GM23338 (cell line): Measurements from ENCODE around the gene LRMDA.

Source experiments
- CREB1 ChIP-seq: fragments of 250-450 bp; sonication (Bioruptor Pico); IDR thresholded peaks from 2 replicates; pipeline ENCODE4 v1.5.0; 2020; ENCODE audit warnings: low read depth, mild to moderate bottlenecking, moderate library complexity
- EZH2 ChIP-seq: fragments of 200-600 bp; sonication (generic); IDR thresholded peaks from one replicate; pipeline ENCODE4 v1.8.0; 2017; ENCODE audit warnings: antibody characterized with exemption, mild to moderate bottlenecking, low read depth; ENCODE audit not compliant: unreplicated experiment
- EZH2phosphoT487 ChIP-seq: fragments of 200-600 bp; sonication (generic); IDR thresholded peaks from one replicate; pipeline ENCODE4 v1.8.1; 2018; ENCODE audit warnings: antibody characterized with exemption; ENCODE audit not compliant: unreplicated experiment
- JUNB ChIP-seq: IDR thresholded peaks from one replicate; pipeline ENCODE4 v1.6.1; 2016; ENCODE audit warnings: antibody characterized with exemption; ENCODE audit not compliant: unreplicated experiment
- NANOG ChIP-seq: IDR thresholded peaks from 2 replicates; pipeline ENCODE4 v1.6.1; 2016; ENCODE audit warnings: antibody characterized with exemption, borderline replicate concordance
- POLR2AphosphoS5 ChIP-seq: IDR thresholded peaks from 2 replicates; pipeline ENCODE4 v1.6.1; 2016; ENCODE audit warnings: antibody characterized with exemption, low read depth
- ZNF114 ChIP-seq: fragments of 250-450 bp; sonication (Bioruptor Pico); IDR thresholded peaks from 2 replicates; pipeline ENCODE4 v1.5.0; 2020; ENCODE audit warnings: mild to moderate bottlenecking, moderate library complexity
- TF ChIP-seq, protein P1 (sequence below), 2 experiments: fragments of 200-600 bp in 1 of 2; sonication (generic) in 1 of 2; conservative IDR thresholded peaks; 2 replicates each; pipeline versions ENCODE4 v1.5.1 to v1.6.1; 2016 to 2017; ENCODE audit warnings: antibody characterized with exemption in 2 of 2, low read depth in 2 of 2, mild to moderate bottlenecking in 2 of 2, moderate library complexity in 1 of 2
- TF ChIP-seq, protein P2 (sequence below): IDR thresholded peaks from 2 replicates; pipeline ENCODE4 v1.6.1; 2016; ENCODE audit warnings: antibody characterized with exemption

DNA sequence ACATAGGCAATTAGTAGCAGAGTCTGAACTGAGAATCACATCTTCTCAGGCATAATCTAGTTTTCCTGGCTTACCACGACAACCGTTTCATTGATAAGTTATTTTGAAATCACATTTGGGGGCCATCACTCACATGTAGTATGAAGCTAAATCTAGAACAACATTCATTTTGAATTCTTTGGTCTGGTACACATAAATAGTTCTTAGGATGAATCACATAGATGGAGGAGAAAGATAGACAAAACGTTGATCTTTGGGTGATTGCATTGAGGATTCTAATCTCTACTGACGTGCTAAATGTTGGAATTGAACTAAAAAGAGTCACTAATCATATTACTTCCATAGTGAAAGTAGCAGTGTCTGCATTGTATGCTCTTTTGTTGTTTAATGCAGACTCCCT is 1022.6 kb downstream of the LRMDA start:
- TF ChIP-seq, protein P1, sequence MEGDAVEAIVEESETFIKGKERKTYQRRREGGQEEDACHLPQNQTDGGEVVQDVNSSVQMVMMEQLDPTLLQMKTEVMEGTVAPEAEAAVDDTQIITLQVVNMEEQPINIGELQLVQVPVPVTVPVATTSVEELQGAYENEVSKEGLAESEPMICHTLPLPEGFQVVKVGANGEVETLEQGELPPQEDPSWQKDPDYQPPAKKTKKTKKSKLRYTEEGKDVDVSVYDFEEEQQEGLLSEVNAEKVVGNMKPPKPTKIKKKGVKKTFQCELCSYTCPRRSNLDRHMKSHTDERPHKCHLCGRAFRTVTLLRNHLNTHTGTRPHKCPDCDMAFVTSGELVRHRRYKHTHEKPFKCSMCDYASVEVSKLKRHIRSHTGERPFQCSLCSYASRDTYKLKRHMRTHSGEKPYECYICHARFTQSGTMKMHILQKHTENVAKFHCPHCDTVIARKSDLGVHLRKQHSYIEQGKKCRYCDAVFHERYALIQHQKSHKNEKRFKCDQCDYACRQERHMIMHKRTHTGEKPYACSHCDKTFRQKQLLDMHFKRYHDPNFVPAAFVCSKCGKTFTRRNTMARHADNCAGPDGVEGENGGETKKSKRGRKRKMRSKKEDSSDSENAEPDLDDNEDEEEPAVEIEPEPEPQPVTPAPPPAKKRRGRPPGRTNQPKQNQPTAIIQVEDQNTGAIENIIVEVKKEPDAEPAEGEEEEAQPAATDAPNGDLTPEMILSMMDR (conservative IDR thresholded peaks at IDR 0.05; ENCODE audit: low read depth in 2 of 2): no peak
- TF ChIP-seq NANOG: no peak
- TF ChIP-seq EZH2phosphoT487: no peak
- TF ChIP-seq JUNB: no peak
- TF ChIP-seq CREB1 (CRISPR knock-in tag): no peak
- TF ChIP-seq EZH2: no peak
- no peak for TF ChIP-seq POLR2AphosphoS5
- TF ChIP-seq, protein P2, sequence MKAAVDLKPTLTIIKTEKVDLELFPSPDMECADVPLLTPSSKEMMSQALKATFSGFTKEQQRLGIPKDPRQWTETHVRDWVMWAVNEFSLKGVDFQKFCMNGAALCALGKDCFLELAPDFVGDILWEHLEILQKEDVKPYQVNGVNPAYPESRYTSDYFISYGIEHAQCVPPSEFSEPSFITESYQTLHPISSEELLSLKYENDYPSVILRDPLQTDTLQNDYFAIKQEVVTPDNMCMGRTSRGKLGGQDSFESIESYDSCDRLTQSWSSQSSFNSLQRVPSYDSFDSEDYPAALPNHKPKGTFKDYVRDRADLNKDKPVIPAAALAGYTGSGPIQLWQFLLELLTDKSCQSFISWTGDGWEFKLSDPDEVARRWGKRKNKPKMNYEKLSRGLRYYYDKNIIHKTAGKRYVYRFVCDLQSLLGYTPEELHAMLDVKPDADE: no peak
- no peak for TF ChIP-seq ZNF114 (CRISPR knock-in tag)
